ENCODE measurements around the gene TM2D1.

DNA sequence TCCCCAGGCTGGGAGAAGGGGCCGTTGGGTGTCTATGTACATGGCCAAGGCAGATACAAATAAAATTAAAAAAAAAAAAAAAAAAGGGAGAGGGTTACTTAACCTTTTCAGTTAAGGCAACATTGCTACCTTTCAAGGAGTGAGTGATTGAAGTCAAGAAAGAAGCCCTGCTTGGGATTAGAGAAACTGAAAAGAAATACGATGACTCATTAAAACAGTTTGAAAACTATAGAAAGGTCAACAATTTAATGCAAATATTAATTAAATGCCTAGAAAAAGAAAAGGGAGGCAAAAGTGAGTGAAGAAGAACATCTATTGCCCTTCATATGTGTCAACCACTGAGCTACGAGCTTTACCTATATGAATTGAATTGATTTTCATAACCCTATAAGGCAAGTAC, 69.5 kb downstream of the TM2D1 start:
- TF ChIP-seq, protein P1, sequence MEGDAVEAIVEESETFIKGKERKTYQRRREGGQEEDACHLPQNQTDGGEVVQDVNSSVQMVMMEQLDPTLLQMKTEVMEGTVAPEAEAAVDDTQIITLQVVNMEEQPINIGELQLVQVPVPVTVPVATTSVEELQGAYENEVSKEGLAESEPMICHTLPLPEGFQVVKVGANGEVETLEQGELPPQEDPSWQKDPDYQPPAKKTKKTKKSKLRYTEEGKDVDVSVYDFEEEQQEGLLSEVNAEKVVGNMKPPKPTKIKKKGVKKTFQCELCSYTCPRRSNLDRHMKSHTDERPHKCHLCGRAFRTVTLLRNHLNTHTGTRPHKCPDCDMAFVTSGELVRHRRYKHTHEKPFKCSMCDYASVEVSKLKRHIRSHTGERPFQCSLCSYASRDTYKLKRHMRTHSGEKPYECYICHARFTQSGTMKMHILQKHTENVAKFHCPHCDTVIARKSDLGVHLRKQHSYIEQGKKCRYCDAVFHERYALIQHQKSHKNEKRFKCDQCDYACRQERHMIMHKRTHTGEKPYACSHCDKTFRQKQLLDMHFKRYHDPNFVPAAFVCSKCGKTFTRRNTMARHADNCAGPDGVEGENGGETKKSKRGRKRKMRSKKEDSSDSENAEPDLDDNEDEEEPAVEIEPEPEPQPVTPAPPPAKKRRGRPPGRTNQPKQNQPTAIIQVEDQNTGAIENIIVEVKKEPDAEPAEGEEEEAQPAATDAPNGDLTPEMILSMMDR (IDR thresholded peaks at IDR 0.05) = no peak
- no peak for TF ChIP-seq POLR2A (IDR thresholded peaks at IDR 0.05)
- TF ChIP-seq EP300 (IDR thresholded peaks at IDR 0.05) = no peak
- TF ChIP-seq POLR2AphosphoS5 (IDR thresholded peaks at IDR 0.05) = no peak
